ENCODE results near the gene STARD13.

GRCh38 chr13:33290421-33290965, 4.9 kb upstream of the STARD13 start:
- TF ChIP-seq ZNF274 (IDR thresholded peaks at IDR 0.05; ENCODE audit: low read depth, low read length) (no peak), SUZ12 (IDR thresholded peaks at IDR 0.05; ENCODE audit: extremely low read depth, insufficient read depth, insufficient read length) (no peak)

Measured in NT2/D1 (cell line).